ENCODE measurements around the gene PGGHG. TPM values are rescaled to one million over a fixed set of nuclear protein-coding genes. Genes with fewer than 3 reads are reported as not detected.
A peak's percentile ranks its signal among the peaks of the same experiment; 100 is the strongest.
"Not testable (repeated sequence)": the region's sequence is repeated elsewhere in the genome, so short reads cannot be mapped to it uniquely, and the experiment has no call there.

PGGHG gene
- total RNA-seq, 6 experiments from 2014 or later = 7.7 to 110 (median 13.8) TPM

GRCh38 chr11:312092-312816 lies 23.3 kb downstream of the PGGHG start:
- peak in 2 of 3 donors; percentile 30 to 52 for DNase-seq
- H3K36me3 ChIP-seq = no peaks in the 10 kb centered on the region
- no peak for ATAC-seq
- no peaks in the 10 kb centered on the region for H3K9me3 ChIP-seq
- WGBS (ENCODE audit: insufficient coverage, low coverage, low lambda C conversion rate, missing lambda C conversion rate) = 27% methylated on average over 12 of the region's 14 CpGs
- H3K4me3 ChIP-seq = peak overlapping the region in 2 of 3 donors; percentile 42 to 55
- intact Hi-C loops (cut with DNase I) = no loop called here
- TF ChIP-seq CTCF (IDR thresholded peaks at IDR 0.05) (no peak), POLR2A (IDR thresholded peaks at IDR 0.05) (peak; percentile 44)
- no peaks in the 10 kb centered on the region for H3K27me3 ChIP-seq
- H3K4me1 ChIP-seq = peaks cover 0 to 49% (median 9%) of the 10 kb centered on the region in 4 donors
- H3K27ac ChIP-seq = peak overlapping the region; percentile 85 to 97 (median 90)

- peak in 2 of 3 donors; percentile 56 to 61 for DNase-seq
- H3K4me3 ChIP-seq = peak overlapping the region; percentile 42 to 55 (median 52)
- no peaks in the 10 kb centered on the region for H3K36me3 ChIP-seq
- 20% methylated on average over 2 of the region's 8 CpGs for WGBS (ENCODE audit: insufficient coverage, low coverage, low lambda C conversion rate, missing lambda C conversion rate)
- H3K27me3 ChIP-seq = no peaks in the 10 kb centered on the region
- peak in 1 of 4 donors; percentile 0 for ATAC-seq
- peaks cover 0 to 45% (median 8%) of the 10 kb centered on the region in 4 donors for H3K4me1 ChIP-seq
- H3K27ac ChIP-seq = peak overlapping the region; percentile 85 to 97 (median 90)
- no peaks in the 10 kb centered on the region for H3K9me3 ChIP-seq
- intact Hi-C loops (cut with DNase I) = no loop called here
- TF ChIP-seq CTCF (IDR thresholded peaks at IDR 0.05) (no peak), POLR2A (IDR thresholded peaks at IDR 0.05) (peak; percentile 73)
Measured at GRCh38 chr11:313304-313786, 24.4 kb downstream of the PGGHG start.

- intact Hi-C loops (cut with DNase I) = no loop called here
- H3K27me3 ChIP-seq = no peaks in the 10 kb centered on the region
- no peaks in the 10 kb centered on the region for H3K9me3 ChIP-seq
- ATAC-seq (peak; percentile 27 to 64 (median 46)), DNase-seq (peak; percentile 67 to 82 (median 81))
- H3K4me1 ChIP-seq = peaks cover 0 to 45% (median 8%) of the 10 kb centered on the region in 4 donors
- H3K4me3 ChIP-seq = peak within 1 kb of the TSS; percentile 42 to 55 (median 52)
- TF ChIP-seq POLR2A (IDR thresholded peaks at IDR 0.05) (peak; percentile 93), CTCF (IDR thresholded peaks at IDR 0.05) (no peak)
- WGBS (ENCODE audit: insufficient coverage, low coverage, low lambda C conversion rate, missing lambda C conversion rate) = 2% methylated on average over 9 of the region's 18 CpGs
- H3K27ac ChIP-seq = peak within 1 kb of the TSS; percentile 85 to 97 (median 90)
- no peaks in the 10 kb centered on the region for H3K36me3 ChIP-seq
Measured at GRCh38 chr11:313787-314553, 25.0 kb downstream of the PGGHG start, which contains the start of gene IFITM1. IFITM1 (plus strand) TSS chr11:314040; CDS start chr11:314171, 131 bp downstream.

GRCh38 chr11:314554-314875 lies 25.6 kb downstream of the PGGHG start:
- H3K27me3 ChIP-seq; intact Hi-C loops (cut with DNase I); DNase-seq; ATAC-seq; H3K36me3 ChIP-seq; H3K9me3 ChIP-seq: not testable (repeated sequence)
- 8% methylated on average over 2 of the region's 6 CpGs for WGBS (ENCODE audit: insufficient coverage, low coverage, low lambda C conversion rate, missing lambda C conversion rate)
- H3K4me1 ChIP-seq = peaks cover 0 to 41% (median 7%) of the 10 kb centered on the region in 4 donors
- peak overlapping the region; percentile 42 to 55 (median 52) for H3K4me3 ChIP-seq
- peak overlapping the region; percentile 85 to 97 (median 90) for H3K27ac ChIP-seq
- peak; percentile 50 for TF ChIP-seq POLR2A (IDR thresholded peaks at IDR 0.05)

Measured in right lobe of liver (tissue), 6 donors.